Epithelial cell of esophagus (primary cell): Measurements from ENCODE around the gene B3GNT7.

Experiments used
- DNase-seq: peaks from one replicate; pipeline ENCODE4 v3.0.0; 2010; ENCODE audit warnings: low read depth
- H3K4me3 ChIP-seq: 2 replicates; pipeline ENCODE4 v1.5.1; 2011; ENCODE audit warnings: mild to moderate bottlenecking, low read length, control low read depth
- CTCF ChIP-seq: IDR thresholded peaks from 2 replicates; pipeline ENCODE4 v1.5.1; 2011; ENCODE audit warnings: low read depth, mild to moderate bottlenecking, low read length, control low read depth, inconsistent platforms; ENCODE audit not compliant: insufficient read depth; ENCODE audit errors: missing control alignments

B3GNT7 gene

GRCh38 chr2:231386446-231386845 is 9.1 kb upstream of the B3GNT7 start:
- H3K4me3 ChIP-seq, result no peak overlapping the region
- no peak for TF ChIP-seq CTCF
- DNase-seq, result peak; percentile 17

DNA sequence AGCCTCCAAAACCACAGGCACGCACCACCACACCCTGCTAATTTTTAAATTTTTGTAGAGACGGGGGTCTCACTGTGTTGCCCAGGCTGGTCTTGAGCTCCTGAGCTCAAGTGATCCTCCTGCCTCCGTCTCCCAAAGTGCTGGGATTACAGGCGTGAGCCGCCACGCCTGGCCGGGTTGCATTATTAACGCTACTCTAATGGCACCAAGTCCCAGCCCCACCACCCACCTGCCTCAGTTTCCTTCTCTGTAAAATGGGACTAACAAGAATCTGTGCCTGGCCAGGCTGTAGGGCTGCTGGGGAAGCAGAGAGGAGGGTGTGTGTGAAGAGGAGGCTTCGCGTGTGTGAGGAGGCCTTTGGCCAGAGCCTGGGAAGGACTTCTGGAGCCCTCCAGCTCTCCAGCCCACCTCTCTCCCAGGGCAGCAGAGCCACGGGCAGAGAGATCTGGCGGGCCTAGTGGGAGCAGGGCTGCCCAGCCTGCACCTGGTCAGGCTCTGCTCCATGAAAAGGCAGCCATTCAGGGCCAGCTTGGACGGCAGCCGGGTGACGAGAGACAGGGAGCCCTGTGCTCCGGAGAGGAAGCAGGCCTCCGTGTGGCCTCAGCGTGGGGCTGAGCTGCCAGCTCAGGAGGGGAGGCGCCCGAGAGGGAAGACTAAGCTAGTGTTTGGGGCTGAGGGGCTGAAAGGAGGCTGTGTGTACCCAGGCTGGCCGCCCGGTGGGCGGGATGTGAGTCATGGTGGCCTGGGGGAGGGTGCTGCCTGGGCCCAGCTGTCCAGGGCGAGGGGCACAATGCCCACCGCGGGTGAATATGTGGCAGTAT is 7.4 kb upstream of the B3GNT7 start:
- H3K4me3 ChIP-seq, result no peak overlapping the region
- DNase-seq, result peak; percentile 36
- TF ChIP-seq CTCF, result no peak

GRCh38 chr2:231388725-231389346 is 6.7 kb upstream of the B3GNT7 start:
- no peak for DNase-seq
- H3K4me3 ChIP-seq, result no peak overlapping the region
- TF ChIP-seq CTCF, result no peak

GRCh38 chr2:231390667-231391066 is 4.8 kb upstream of the B3GNT7 start:
- DNase-seq, result no peak
- no peak overlapping the region for H3K4me3 ChIP-seq
- TF ChIP-seq CTCF, result no peak

- TF ChIP-seq CTCF, result no peak
- H3K4me3 ChIP-seq, result no peak overlapping the region
- no peak for DNase-seq
These were observed 3.5 kb upstream of the B3GNT7 start for GRCh38 chr2:231391981-231392380.

GRCh38 chr2:231392431-231393148 is 2.9 kb upstream of the B3GNT7 start:
- H3K4me3 ChIP-seq, result no peak overlapping the region
- DNase-seq, result no peak
- no peak for TF ChIP-seq CTCF
